GM21619 (cell line): ENCODE results near the gene LRRTM3.

Experiments used
- ATAC-seq: cut with Tn5 transposase; IDR thresholded peaks from one replicate; pipeline ENCODE4 v1.9.1; 2021; ENCODE audit not compliant: unreplicated experiment

The LRRTM3 gene

GRCh38 chr10:66931949-66932343 lies 6.1 kb downstream of the LRRTM3 start:
- ATAC-seq, result no peak

GRCh38 chr10:66934711-66935110 lies 8.9 kb downstream of the LRRTM3 start:
- no peak for ATAC-seq

- no peak for ATAC-seq
These were observed 15.1 kb downstream of the LRRTM3 start for GRCh38 chr10:66940965-66941364.

- no peak for ATAC-seq
These were observed 15.7 kb downstream of the LRRTM3 start for GRCh38 chr10:66941491-66941890.

GRCh38 chr10:66942407-66942806 lies 16.6 kb downstream of the LRRTM3 start:
- no peak for ATAC-seq

GRCh38 chr10:66943590-66943989 lies 17.8 kb downstream of the LRRTM3 start:
- ATAC-seq, result no peak

- ATAC-seq, result no peak
These were observed 26.1 kb downstream of the LRRTM3 start for GRCh38 chr10:66951896-66952295.

GRCh38 chr10:66958466-66958865 lies 32.6 kb downstream of the LRRTM3 start:
- no peak for ATAC-seq

GRCh38 chr10:66964946-66965345 lies 39.1 kb downstream of the LRRTM3 start:
- no peak for ATAC-seq

- no peak for ATAC-seq
These were observed 54.5 kb downstream of the LRRTM3 start for GRCh38 chr10:66980246-66980815.

- ATAC-seq, result no peak
These were observed 55.7 kb downstream of the LRRTM3 start for GRCh38 chr10:66981361-66982052.

GRCh38 chr10:66982053-66982420 lies 56.2 kb downstream of the LRRTM3 start:
- ATAC-seq, result no peak

GRCh38 chr10:66982792-66983474 lies 57.1 kb downstream of the LRRTM3 start:
- ATAC-seq, result no peak

- ATAC-seq, result no peak
These were observed 57.6 kb downstream of the LRRTM3 start for GRCh38 chr10:66983475-66983818.

- ATAC-seq, result no peak
These were observed 64.5 kb downstream of the LRRTM3 start for GRCh38 chr10:66990143-66990830.

GRCh38 chr10:66996996-66997395 lies 71.2 kb downstream of the LRRTM3 start:
- ATAC-seq, result no peak

GRCh38 chr10:66999762-67000545 lies 74.1 kb downstream of the LRRTM3 start:
- no peak for ATAC-seq

GRCh38 chr10:67004690-67005089 lies 78.9 kb downstream of the LRRTM3 start:
- no peak for ATAC-seq

- ATAC-seq, result no peak
These were observed 80.1 kb downstream of the LRRTM3 start for GRCh38 chr10:67005981-67006380.

GRCh38 chr10:67011480-67011879 lies 85.6 kb downstream of the LRRTM3 start:
- no peak for ATAC-seq

GRCh38 chr10:67011981-67012380 lies 86.1 kb downstream of the LRRTM3 start:
- no peak for ATAC-seq
